ENCODE measurements around the gene RAPGEF5. TPM values are rescaled to one million over a fixed set of nuclear protein-coding genes. Genes with fewer than 3 reads are reported as not detected.

The RAPGEF5 gene
- total and polyA plus RNA-seq, 4 donors = 7.1 to 54.8 (median 13.0) TPM

- DNase-seq (ENCODE audit: low spot score) = no peak
- WGBS = 100% methylated on average over 1 of the region's 1 CpG
- no peaks in the 10 kb centered on the region for H3K36me3 ChIP-seq (ENCODE audit: control insufficient read depth in 4 of 4, insufficient read depth in 3 of 4, low read depth in 1 of 4, low read length in 3 of 4)
- H3K4me1 ChIP-seq (ENCODE audit: control insufficient read depth in 4 of 4, insufficient read depth in 4 of 4, low read length in 3 of 4) = no peaks in the 10 kb centered on the region
- no peak overlapping the region for H3K27ac ChIP-seq (ENCODE audit: low read depth in 1 of 2, low read length in 2 of 2)
- TF ChIP-seq FOXA2 (IDR thresholded peaks at IDR 0.05) (no peak), RXRA (IDR thresholded peaks at IDR 0.05) (no peak), TAF1 (conservative IDR thresholded peaks at IDR 0.05) (no peak), GABPA (IDR thresholded peaks at IDR 0.05 in 1 of 2, conservative IDR thresholded peaks at IDR 0.05 in 1 of 2) (no peak), RAD21 (IDR thresholded peaks at IDR 0.05) (no peak), HNF4G (IDR thresholded peaks at IDR 0.05) (no peak), EGR1 (IDR thresholded peaks at IDR 0.05; ENCODE audit: low read depth in 2 of 2) (no peak), REST (IDR thresholded peaks at IDR 0.05) (no peak), SP1 (IDR thresholded peaks at IDR 0.05) (no peak), YY1 (IDR thresholded peaks at IDR 0.05) (no peak), FOXA1 (IDR thresholded peaks at IDR 0.05) (no peak), NR2F2 (IDR thresholded peaks at IDR 0.05) (no peak), MAX (IDR thresholded peaks at IDR 0.05) (no peak), JUND (IDR thresholded peaks at IDR 0.05) (no peak)
- TF ChIP-seq, protein P1, sequence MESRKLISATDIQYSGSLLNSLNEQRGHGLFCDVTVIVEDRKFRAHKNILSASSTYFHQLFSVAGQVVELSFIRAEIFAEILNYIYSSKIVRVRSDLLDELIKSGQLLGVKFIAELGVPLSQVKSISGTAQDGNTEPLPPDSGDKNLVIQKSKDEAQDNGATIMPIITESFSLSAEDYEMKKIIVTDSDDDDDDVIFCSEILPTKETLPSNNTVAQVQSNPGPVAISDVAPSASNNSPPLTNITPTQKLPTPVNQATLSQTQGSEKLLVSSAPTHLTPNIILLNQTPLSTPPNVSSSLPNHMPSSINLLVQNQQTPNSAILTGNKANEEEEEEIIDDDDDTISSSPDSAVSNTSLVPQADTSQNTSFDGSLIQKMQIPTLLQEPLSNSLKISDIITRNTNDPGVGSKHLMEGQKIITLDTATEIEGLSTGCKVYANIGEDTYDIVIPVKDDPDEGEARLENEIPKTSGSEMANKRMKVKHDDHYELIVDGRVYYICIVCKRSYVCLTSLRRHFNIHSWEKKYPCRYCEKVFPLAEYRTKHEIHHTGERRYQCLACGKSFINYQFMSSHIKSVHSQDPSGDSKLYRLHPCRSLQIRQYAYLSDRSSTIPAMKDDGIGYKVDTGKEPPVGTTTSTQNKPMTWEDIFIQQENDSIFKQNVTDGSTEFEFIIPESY (IDR thresholded peaks at IDR 0.05) = no peak
- TF ChIP-seq, protein P2, sequence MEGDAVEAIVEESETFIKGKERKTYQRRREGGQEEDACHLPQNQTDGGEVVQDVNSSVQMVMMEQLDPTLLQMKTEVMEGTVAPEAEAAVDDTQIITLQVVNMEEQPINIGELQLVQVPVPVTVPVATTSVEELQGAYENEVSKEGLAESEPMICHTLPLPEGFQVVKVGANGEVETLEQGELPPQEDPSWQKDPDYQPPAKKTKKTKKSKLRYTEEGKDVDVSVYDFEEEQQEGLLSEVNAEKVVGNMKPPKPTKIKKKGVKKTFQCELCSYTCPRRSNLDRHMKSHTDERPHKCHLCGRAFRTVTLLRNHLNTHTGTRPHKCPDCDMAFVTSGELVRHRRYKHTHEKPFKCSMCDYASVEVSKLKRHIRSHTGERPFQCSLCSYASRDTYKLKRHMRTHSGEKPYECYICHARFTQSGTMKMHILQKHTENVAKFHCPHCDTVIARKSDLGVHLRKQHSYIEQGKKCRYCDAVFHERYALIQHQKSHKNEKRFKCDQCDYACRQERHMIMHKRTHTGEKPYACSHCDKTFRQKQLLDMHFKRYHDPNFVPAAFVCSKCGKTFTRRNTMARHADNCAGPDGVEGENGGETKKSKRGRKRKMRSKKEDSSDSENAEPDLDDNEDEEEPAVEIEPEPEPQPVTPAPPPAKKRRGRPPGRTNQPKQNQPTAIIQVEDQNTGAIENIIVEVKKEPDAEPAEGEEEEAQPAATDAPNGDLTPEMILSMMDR (IDR thresholded peaks at IDR 0.05; ENCODE audit: low read depth, low read length, missing input control) = no peak
- TF ChIP-seq, protein P3, sequence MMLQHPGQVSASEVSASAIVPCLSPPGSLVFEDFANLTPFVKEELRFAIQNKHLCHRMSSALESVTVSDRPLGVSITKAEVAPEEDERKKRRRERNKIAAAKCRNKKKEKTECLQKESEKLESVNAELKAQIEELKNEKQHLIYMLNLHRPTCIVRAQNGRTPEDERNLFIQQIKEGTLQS (IDR thresholded peaks at IDR 0.05) = no peak
- no peaks in the 10 kb centered on the region for H3K9me3 ChIP-seq (ENCODE audit: control insufficient read depth in 4 of 4, low read length in 3 of 4)
- H3K4me3 ChIP-seq (ENCODE audit: low read depth in 1 of 3, low read length in 3 of 3) = no peak overlapping the region
- H3K27me3 ChIP-seq (ENCODE audit: control insufficient read depth in 4 of 4, insufficient read depth in 4 of 4, low read length in 3 of 4) = no peaks in the 10 kb centered on the region
- no peak overlapping the region for H3K9ac ChIP-seq (ENCODE audit: low read depth in 1 of 2, low read length in 2 of 2)
These were observed 101.6 kb downstream of the RAPGEF5 start for GRCh38 chr7:22255342-22255741.
